Right lobe of liver (tissue), 4 donors: Measurements from ENCODE around the gene BMERB1.

ENCODE experiments used
- CTCF ChIP-seq, 4 donors: fragments of 200-600 bp in 3 of 4; fragments of 450-650 bp in 1 of 4; IDR thresholded peaks; one replicate each; pipeline versions ENCODE4 v1.5.1 to v1.8.0; 2016 to 2022; ENCODE audit warnings: antibody characterized with exemption in 4 of 4, mild to moderate bottlenecking in 2 of 4
- POLR2A ChIP-seq: fragments of 450-650 bp; IDR thresholded peaks from one replicate; pipeline ENCODE4 v1.6.1; 2017; ENCODE audit warnings: antibody characterized with exemption, mild to moderate bottlenecking
- donor health status: DM: no; HTN: no; CAD: no.
- donor health status: DM: no; HTN: no; CAD: no.
- donor health status: DM: no; HTN: yes; CAD: no.

GRCh38 chr16:15521390-15521757 is 87.0 kb downstream of the BMERB1 start:
- no peak for TF ChIP-seq CTCF (IDR thresholded peaks at IDR 0.05)
- no peak for TF ChIP-seq POLR2A
